ENCODE data around the gene TUBGCP2.

- no peak for TF ChIP-seq CTCF (IDR thresholded peaks at IDR 0.05)
- no peak for TF ChIP-seq POLR2A (IDR thresholded peaks at IDR 0.05)
- TF ChIP-seq EP300 (IDR thresholded peaks at IDR 0.05) = no peak
Observed at GRCh38 chr10:133314911-133315310, 6.2 kb upstream of the TUBGCP2 start.

All from ovary (tissue), 3 donors.